HG03095 (cell line): ENCODE measurements around the gene SUZ12.
"Not testable (repeated sequence)": the region's sequence is repeated elsewhere in the genome, so short reads cannot be mapped to it uniquely, and the experiment has no call there.

Experiments
- ATAC-seq: cut with Tn5 transposase; IDR thresholded peaks from one replicate; pipeline ENCODE4 v1.9.1; 2021; ENCODE audit warnings: moderate library complexity; ENCODE audit not compliant: unreplicated experiment

SUZ12 gene

DNA sequence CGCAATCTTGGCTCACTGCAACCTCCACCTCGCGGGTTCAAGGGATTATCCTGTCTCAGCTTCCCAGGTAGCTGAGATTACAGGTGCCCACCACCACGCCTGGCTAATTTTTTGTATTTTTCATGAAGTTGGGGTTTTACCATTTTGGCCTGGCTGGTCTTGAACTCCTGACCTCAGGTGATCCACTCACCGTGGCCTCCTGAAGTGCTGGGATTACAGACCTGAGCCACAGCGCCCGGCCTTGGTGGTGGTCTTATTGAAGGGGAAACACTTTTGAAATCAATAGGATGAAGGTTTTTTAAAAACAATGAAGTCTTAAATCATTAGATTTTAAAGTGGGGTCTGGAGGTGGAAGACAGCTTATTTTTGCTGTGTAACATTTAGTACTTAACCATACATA is 5.6 kb downstream of the SUZ12 start:
- ATAC-seq, result not testable (repeated sequence)

- not testable (repeated sequence) for ATAC-seq
These were observed 15.1 kb downstream of the SUZ12 start for GRCh38 chr17:31951953-31952352.

DNA sequence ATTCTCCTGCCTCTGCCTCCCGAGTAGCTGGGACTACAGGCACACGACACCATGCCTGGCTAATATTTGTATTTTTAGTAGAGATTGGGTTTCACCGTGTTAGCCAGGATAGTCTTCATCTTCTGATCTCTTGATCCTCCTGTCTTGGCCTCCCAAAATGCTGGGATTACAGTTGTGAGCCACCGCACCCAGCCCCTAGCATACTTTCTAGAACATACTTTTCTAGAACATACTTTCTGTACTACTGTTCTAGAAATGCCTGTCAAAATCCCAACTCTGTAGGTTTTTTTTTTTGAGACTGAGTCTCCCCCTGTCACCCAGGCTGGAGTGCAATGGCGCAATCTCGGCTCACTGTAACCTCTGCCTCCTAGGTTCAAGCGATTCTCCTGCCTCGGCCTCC is 27.3 kb downstream of the SUZ12 start:
- not testable (repeated sequence) for ATAC-seq

GRCh38 chr17:31967648-31968047 is 30.8 kb downstream of the SUZ12 start:
- no peak for ATAC-seq

DNA sequence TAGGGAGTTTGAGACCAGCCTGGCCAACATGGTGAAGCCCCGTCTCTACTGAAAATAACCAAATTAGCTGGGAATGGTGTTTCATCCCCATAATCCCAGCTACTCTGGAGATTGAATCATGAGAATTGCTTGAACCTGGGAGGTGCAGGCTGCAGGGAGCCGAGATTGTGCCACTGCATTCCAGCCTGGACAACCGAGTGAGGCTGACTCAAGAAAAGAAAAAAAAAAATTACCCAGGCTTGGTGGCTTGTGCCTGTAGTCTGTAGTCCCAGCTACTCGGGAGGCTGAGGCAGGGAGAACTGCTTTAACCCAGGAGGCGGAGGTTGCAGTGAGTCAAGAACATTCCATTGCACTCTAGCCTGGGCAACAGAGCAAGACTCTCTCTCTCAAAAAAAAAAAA is 33.6 kb downstream of the SUZ12 start:
- ATAC-seq, result not testable (repeated sequence)

DNA sequence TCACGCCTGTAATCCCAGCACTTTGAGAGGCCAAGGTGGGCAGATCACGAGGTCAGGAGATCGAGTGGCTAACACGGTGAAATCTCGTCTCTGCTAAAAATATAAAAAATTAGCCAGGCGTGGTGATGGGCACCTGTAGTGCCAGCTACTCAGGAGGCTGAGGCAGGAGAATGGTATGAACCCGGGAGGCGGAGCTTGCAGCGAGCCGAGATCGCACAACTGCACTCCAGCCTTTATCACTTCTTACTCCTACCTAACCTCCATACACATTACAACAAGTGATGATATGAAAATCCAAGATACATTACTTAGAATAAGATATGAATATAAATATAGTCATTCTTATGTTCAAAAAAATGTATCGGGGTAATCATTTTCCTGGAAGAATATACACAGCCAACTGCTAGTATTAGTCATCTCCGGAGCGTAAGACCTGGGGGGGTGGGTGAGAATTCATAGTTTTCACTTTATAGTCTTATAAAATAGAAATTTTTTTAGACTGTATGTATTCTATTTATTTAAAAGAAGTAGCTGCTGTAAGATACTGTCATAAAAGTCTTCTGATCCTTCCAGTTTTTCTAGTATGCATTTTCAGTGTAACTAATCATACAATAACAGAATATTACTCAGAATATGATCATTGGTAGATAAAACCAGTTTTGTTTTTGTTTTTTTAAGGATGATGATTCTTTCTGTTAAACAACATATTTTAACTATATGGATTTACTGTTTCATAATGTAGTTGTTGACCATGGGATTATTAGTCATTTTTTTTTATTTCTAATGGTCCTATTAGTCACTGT is 37.7 kb downstream of the SUZ12 start:
- ATAC-seq, result not testable (repeated sequence)

- not testable (repeated sequence) for ATAC-seq
These were observed 38.6 kb downstream of the SUZ12 start for GRCh38 chr17:31975391-31975790.

DNA sequence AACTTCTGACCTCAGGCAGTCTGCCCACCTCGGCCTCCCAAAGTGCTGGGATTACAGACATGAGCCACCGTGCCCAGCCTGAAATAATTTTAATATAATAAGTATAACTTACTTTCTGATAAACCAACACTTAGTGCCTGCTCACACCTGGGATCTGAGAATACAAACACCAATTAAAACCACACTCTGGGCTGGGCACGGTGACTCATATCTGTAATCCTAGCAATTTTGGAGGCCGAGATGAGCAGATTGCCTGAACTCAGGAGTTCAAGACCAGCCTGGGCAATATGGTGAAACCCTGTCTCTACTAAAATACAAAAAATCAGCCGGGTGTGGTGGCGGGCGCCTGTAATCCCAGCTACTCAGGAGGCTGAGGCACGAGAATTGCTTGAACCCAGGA is 55.0 kb downstream of the SUZ12 start:
- ATAC-seq, result not testable (repeated sequence)

GRCh38 chr17:31997005-31997404 is 60.2 kb downstream of the SUZ12 start:
- no peak for ATAC-seq

DNA sequence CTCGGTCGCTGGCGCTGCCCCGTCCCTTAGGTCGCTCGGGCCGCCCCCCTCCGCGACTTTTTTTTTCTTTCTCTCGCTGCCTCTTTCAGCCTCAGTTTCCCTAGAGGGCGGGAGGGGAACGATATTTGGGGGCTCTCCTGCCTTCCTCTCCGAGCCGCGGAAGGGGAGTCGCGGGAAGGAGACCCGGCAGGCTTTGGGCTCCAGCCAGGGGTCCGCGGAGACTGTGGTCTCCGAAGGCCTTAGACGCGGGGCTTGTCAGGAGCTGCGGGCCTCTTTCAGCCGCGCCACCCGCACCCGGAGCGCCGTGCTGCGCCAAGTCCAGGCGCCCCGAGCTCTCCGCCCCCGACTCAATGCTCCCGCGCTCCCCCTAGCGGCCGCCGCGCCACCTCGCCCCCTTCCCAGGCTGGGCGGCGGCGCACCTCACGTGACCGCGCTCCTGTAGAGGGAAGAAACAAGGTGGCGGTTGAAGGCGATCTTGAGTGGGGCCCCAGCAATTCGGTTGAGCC is 70.2 kb downstream of the SUZ12 start, which contains the start of gene LRRC37B:
LRRC37B (plus strand) TSS at position 427 of the 506 bp plus-strand sequence. CDS start 14,010 bp downstream, outside the sequence.
- peak; percentile 74 for ATAC-seq

DNA sequence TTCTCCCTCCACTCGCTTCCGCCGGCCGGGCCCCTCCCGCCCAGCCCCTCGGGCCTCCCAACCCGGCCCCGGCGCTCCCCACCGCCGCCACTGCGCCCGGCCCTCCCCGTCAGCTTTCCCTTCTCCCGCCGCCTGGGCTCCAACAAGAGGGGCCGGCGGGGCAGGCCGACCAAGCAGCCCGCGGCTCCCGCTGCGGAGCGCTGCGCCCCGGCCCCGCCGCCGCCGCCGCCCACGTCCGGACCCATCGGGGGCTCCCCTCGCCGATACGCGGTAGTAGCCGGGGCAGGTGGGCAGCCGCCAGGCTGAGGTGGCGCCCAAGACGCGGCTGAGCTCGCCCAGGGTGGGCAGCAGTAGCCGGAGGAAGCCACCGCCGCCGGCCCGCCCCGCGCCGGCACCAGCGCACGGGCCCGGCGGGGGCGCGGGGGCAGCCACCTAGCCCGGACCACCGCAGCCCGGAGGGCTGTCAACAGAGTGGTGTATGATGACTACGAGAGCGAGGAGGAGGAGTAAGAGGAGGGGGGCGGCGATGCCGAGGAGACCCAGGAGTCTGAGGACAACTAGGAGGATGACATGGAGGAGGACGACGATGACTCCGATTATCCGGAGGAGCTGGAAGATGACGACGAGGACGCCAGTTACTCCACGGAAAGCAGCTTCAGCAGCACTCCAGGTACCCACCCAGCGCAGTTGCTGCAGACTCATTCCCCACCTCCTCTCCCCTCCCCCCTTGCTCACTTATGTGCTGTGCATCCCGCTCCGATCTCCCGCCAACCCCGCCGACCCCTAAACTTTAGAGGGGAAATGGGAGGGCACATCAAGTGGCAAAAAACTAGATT is 70.9 kb downstream of the SUZ12 start:
- ATAC-seq, result peak; percentile 26

DNA sequence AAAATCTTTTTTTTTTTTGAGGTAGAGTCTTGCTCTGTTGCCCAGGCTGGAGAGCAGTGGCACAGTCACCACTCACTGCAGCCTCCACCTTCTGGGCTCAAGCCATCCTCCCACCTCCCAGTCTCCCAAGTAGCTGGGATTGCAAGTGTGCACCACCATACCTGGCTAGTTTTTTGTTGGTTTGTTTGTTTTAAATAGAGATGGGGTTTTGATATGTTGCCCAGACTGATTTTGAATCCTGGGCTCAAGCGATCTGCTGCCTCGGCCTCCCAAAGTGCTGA is 72.4 kb downstream of the SUZ12 start:
- no peak for ATAC-seq

DNA sequence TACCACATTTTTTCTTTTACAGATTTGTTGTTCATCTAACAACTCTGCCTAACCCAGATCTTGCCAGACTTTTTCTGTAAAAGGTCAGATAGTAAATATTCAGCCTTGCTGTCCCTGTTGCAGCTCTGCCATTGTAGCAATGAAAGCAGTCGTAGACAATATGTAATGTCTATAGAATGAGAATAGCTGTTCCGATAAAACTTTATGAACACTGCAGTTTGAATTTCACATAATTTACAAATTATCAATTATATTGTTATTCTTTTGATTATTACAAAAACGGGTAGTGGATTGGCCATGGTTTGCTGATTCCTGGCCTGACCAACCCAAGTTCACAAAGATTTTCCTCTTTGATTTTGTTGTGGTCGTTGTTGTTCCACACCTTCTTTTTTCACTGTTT is 73.3 kb downstream of the SUZ12 start:
- ATAC-seq, result no peak

DNA sequence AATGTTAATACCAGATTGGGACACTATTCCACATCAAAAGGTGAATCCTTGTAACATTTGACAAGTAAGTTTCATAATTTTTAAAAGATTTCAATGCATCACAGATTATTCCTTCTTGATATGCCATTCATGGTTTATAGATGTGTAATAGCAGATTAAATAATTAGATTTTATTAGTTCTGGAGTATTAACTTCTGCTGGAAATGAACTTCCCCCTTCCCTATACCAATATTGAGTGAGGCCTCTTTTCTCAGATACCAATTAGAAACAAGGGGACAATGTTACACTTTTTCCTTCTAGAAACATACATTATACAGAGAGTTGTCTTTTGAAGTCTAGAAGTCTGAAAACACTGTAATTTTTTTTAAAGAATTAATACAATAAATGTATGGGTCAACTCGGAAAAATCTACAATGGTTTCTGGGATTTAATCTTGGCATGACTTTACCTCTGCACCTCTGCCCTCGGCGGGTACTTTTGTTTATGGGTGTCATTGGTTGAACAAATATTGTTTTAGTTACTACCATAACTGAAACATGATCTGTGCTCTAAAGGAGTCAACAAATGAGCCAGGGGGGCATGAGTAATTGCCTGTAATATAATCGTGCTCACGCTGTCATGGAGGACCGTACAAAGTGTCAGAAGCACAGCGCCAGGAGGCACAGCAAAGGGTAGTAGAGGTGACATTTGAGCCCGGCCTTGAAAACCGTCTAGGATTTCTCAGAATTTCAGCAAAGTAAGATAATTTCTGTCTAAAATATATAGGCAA is 78.6 kb downstream of the SUZ12 start:
- no peak for ATAC-seq

DNA sequence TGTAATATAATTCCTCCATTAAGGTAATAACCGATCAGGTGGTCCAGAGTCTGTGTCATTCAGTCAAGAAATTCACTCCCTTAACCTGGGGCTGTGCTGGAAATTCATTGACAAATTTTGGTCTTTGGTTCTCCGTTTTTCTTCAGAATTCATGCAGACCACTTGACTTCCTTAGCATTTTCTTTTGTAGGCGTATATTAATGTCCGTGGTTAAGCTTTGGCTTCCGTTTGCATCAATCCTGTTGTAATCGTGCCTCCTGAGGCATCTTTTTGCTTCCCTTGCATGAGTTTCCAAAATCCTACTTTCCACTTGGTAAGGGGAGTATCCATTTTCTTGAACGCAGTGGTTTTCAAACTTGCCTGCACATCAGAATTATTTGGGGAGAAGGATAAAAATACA is 79.4 kb downstream of the SUZ12 start:
- no peak for ATAC-seq

DNA sequence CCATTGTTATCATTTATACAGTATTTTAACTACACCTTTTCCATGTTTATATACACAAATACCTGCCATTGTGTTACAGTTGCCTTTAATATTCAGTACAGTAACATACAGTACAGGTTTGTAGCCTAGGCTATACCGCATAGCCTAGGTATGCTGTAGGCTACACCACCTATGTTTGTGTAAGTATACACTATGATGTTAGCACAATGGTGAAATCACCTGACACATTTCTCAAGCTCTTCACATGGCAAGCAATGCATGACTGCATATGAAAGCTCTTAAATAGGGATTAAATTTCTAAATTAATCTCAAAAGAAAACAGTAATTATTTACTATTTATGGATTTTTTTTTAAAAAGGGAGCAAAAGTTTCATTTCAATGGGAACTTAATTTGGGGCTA is 82.4 kb downstream of the SUZ12 start:
- no peak for ATAC-seq

- ATAC-seq, result no peak
These were observed 84.3 kb downstream of the SUZ12 start for GRCh38 chr17:32020943-32021614.

DNA sequence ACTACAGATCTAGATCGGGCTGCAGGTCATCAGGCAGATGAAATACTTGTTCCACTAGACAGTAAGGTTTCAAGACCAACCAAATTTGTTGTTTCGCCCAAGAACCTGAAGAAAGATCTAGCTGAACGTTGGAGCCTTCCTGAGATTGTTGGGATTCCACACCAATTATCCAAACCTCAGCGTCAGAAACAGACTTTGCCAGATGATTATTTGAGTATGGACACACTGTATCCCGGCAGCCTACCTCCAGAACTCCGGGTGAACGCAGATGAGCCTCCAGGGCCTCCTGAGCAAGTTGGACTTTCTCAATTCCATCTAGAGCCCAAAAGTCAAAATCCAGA is 84.8 kb downstream of the SUZ12 start:
- ATAC-seq, result no peak

DNA sequence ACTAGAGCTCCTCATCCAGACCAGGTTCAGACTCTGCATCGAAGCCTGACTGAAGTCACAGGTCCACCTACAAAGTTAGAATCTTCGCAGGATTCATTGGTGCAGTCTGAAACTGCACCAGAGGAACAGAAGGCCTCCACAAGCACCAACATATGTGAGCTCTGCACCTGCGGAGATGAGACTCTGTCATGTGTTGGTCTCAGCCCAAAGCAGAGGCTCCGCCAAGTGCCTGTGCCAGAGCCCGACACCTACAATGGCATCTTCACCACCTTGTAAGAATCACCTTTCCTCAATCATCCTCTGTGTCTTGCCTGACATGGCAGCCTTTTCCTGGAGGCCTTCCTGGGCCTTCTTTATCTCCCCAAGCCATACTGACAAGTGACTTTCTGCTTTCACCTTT is 85.7 kb downstream of the SUZ12 start:
- ATAC-seq, result not testable (repeated sequence)

DNA sequence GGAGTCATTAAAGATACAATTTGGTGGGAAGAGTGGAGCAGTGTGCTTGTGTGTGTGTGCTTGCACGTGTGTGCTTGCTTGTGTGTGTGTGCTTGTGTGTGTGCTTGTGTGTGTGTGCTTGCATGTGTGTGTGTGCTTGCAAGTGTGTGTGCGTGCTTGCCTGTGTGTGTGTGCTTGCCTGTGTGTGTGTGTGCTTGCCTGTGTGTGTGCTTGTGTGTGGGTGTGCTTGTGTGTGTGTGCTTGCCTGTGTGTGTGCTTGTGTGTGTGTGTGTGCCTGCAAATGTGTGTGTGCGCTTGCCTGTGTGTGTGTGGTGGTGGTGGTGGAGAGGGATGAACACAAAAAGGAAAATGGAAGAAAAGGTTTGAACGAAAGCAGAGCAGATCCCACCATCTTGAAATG is 90.5 kb downstream of the SUZ12 start:
- not testable (repeated sequence) for ATAC-seq

DNA sequence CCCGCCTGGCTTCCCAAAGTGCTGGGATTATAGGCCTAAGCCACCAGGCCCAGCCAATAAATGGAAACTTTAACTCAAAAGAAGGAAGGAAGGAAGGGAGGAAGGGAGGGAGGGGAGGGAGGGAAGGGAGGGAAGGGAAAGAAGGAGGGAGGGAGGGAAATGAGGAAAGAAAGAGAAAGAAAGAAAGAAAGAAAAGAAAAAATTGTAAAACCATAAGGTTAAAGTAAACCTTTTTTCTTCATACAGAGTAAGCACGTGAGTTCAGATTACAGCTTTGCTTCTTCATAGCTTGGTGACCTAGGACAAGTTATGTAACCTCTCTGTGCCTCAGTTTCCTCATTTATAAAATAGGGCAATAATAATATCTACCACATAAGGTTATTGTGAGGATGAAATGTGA is 96.4 kb downstream of the SUZ12 start:
- ATAC-seq, result no peak
